C4-2B (cell line): ENCODE results near the gene KCNQ4.

Source experiments
- ZFX ChIP-seq: fragments of 450-650 bp; IDR thresholded peaks from 2 replicates; pipeline ENCODE4 v1.6.1; 2017
- TF ChIP-seq, protein P1 (sequence below): fragments of 450-650 bp; conservative IDR thresholded peaks from 2 replicates; pipeline ENCODE4 v1.5.1; 2017; ENCODE audit warnings: mild to moderate bottlenecking

GRCh38 chr1:40751802-40752201, 31.8 kb upstream of the KCNQ4 start:
- TF ChIP-seq, protein P1, sequence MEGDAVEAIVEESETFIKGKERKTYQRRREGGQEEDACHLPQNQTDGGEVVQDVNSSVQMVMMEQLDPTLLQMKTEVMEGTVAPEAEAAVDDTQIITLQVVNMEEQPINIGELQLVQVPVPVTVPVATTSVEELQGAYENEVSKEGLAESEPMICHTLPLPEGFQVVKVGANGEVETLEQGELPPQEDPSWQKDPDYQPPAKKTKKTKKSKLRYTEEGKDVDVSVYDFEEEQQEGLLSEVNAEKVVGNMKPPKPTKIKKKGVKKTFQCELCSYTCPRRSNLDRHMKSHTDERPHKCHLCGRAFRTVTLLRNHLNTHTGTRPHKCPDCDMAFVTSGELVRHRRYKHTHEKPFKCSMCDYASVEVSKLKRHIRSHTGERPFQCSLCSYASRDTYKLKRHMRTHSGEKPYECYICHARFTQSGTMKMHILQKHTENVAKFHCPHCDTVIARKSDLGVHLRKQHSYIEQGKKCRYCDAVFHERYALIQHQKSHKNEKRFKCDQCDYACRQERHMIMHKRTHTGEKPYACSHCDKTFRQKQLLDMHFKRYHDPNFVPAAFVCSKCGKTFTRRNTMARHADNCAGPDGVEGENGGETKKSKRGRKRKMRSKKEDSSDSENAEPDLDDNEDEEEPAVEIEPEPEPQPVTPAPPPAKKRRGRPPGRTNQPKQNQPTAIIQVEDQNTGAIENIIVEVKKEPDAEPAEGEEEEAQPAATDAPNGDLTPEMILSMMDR = no peak
- TF ChIP-seq ZFX = no peak
